T follicular helper cell (primary cell): ENCODE measurements around the gene ZFP36L2.

Experiments
- DNase-seq: peaks from one replicate; pipeline ENCODE4 v3.0.0-alpha.2; 2020; ENCODE audit warnings: low read depth

Gene ZFP36L2

DNA sequence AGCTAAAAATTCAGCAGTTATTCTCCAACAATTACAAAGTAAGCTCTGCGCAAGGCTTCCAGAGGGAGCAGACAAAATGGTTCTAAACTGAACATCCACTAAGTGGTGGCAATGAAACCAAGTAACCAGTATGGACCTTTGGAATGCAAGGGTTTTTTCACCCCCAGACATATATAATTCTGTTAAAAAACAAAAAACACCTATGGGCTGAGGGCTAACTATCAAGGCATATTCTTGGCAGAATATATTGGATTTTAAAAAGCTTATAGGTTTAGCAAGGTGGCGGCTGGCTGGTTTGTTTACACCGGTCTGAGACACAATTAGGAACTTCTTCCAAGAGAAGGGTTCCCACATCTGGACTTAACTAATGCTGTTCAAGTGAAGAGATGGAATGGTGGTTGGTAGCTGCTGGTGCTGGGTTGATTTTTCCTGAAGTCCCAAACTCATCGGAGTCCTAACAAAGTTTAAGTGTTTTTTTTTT, 2.8 kb downstream of the ZFP36L2 start:
- no peak for DNase-seq

DNA sequence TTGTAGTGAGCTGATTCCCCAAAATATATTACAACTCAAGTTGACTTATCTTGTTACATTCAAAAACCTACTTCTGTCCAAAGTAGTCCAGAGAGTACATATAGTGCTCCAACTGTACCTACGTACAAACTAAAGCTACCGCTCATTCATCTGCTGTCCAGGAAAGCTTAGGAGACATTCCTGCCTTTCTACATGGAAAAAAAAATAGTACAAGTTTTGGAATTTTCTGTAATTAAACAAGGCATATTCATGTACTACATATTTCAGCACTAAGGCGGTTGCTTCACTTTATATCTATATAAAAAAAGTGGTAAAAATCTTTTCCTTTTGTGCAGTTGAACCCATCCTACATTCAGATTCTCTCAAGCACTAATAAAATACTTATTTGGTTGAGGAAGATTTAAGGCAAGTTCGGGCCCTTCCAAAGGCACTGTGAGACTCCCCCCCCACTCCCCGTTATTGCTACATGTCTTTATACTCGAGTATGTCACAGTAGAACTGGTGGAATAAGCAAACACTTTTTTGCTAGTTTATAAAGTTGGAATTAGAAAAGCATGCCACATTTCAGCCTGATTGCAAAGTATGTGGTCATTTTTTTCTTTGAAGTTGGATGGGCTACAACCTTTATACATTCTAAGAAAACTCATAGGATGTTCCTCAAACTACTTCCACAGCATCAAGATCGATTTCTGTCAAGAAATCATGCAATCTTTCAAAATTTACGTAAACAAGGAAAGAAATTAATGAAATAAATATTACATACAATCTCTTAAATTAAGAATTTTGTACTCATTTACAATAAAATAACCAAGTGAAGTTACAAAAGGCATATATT, 3.7 kb downstream of the ZFP36L2 start:
- DNase-seq: no peak

DNA sequence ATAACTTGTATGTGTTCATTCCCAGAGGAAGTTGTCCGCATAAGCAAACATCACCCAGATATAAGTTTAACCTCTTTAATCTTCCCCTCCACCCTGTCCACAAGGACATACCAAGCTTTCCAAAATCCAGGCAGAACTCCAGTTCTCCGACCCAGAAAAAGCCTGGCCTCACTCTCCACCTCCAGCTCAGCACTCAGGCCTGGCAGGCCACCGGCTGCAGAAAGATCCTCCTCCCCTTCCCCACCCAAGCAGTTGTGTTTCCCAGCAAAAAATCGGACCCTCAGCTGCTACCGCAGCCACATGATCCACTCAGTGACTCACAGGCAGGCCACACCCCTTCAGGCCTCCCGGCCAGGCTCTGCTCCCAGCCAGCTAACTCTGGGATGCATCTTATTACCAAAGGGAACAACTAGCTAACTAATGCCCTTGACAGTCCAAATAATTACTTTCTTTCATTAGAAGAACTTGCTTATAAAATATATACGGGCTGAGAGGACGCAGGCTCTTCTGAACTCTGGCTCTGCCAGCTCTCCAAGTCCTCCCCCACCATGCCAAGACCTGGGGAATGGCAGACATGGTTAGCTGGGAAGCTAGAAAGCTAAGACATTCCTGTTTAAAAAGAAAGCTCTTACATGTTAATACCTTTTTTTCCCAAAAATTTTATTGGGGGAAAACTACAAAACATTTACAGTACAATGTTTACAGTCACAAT, 4.5 kb downstream of the ZFP36L2 start:
- DNase-seq: peak; percentile 45

DNA sequence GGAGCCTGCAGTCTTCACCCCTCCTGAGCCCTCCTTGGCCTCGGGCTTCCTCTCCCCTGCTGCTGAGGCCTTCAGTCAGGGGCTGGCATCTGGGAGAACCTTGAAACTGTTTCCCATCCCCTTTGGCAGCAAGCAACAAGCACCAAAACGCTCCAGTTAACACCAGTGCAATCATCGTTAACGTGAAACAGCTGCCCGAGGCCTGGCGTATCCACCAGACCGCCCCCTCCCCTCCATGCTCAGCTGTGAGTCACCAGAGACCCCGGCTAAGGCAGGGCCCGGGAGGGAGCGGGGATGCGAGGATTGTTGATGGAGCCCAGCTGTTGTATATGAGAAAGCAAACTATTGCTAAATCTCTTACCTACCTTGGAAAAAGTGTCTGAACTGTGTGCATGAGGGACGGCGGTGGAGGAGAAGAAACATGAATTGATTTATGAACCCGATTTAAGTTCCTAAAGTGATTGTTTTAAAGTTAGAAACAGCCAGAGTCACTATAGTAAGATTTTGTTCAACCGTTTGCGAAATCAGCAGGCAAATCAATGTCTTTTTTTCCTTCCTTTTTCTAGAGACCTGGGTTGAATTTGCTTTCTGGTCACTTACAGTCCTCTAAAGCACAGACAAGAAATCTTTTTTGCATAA, 5.2 kb downstream of the ZFP36L2 start:
- DNase-seq: peak; percentile 35

DNA sequence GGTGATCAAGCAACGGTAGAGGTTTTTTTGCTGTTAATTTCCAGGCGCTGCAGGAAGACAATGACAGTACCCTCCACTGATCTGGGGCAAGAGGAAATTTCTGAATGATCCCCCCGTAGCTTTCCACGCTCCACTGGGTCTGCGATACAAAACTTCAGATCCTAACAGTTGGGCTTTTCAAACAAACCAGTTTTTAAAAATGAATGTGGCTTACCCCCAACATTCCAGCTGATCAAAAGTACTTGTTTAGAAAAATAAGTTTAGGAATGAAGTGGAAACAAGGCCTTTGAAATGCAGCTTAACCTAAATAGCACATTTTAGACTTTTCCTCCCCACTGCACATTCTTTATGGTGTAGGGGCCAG, 5.7 kb downstream of the ZFP36L2 start:
- no peak for DNase-seq

DNA sequence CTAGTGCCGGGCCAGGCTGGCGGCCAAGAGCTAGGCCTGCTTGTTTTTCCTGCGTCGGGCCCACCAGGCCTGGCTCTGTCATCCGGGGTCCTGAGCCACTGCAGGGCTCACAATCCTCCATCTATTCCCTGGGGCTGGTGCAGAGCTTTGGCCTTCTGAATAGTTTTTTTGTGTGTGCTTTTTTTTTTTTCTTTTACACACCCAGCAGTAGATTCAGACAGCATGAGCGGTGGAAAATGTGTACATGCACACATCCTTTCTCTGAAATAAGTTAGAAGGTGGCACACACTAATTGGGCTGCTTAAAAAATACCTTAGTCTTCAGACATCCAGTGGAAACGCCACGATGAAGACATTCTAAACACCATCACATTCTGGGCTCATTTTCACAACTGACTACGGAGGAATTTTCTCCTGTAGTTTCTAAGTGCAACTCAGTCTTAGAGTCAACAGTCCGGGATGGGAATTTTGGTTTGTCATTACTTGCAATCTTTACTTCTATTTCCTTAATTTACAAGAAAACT, 6.1 kb downstream of the ZFP36L2 start:
- DNase-seq: no peak

DNA sequence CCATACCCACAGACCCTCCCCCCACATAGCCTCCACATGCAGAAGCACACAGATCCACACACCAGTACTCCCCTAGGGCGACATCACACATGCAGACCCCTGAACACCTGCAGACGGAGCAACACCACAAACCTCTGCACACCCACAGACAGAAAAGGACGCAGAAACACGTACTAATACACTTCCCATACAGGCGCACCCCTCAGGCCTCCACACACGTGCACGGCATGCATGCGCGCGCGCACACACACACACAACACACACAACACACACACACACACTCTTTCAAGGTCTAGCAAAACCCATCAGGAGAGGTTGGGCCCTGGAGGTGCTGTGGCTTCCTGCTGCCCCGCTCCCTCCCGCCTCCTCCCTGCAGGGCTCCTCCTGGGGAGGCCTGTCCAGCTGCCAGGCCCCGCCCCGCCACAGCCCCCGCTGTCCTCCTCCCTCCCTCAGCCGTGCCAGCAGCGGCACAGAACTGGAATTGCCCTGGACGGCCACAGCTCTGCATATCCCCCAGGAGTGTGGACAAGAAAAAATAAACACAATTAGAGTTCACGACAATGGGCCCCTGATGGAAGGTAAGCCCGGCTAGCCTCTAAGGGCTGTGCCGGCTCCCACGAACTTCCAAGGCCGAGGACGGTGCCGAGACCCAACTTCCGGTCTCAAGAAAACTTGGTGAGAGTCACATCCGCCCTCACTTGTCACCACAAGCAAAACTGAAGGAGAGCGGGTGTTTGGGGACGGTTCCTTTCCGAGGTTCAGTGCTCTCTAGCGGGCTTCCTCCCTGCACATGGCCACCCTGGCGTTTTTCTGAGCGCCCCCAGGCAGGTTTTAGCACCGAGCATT, 6.8 kb downstream of the ZFP36L2 start:
- DNase-seq: peak; percentile 68

DNA sequence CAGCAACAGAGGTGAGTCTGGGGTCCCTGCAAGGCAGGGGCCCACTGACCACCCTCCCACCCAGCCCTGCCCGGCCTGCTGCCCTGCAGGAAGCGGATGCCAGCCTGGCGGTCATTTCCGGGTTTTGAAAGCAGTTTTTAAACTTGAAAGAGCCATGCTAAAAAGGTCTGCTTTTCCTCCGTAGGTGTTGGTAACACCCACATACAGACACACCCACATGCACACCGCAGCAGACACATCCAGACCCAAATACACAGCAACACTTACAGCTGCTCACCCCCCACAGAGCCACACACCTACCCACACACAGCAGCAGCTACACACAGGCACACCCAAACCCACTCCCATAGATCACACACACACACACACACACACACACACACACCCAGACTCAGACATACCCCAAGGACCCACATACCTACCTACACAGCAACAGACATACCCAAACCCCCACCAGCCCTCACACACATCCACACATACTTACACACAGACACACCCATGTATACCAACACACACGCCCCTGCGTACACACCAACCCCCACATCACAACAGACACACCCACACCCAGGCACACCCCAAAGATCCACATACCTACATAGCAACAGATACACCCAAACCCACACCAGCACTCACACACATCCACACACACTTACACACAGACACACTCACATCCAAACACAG, 7.6 kb downstream of the ZFP36L2 start:
- peak; percentile 76 for DNase-seq

DNA sequence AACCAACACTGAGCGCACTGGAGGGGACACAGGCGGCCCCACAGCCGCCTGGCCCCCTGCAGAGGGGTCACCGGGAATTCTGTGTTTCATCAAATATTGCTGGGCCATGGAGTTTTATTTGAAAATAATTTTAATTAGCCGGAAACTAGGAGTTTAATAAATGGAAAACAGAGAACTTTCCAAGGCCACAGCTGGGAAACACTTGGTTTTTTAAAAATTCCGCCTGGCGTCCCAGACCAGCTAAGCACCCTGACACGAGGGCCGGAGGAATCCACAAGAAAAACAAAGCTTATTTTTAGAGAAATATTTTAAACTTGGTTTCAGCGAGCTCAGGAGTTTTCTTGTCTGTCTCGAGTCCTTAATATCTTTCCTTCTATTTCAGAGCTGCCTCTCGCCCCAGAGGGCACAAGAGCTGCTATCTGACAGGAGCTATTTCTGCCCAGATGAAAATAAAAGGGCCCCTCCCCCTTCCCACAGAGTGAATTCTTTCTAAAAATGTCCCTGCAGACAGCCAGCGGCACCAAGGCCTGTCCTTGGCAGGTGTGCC, 8.2 kb downstream of the ZFP36L2 start:
- DNase-seq: no peak

DNA sequence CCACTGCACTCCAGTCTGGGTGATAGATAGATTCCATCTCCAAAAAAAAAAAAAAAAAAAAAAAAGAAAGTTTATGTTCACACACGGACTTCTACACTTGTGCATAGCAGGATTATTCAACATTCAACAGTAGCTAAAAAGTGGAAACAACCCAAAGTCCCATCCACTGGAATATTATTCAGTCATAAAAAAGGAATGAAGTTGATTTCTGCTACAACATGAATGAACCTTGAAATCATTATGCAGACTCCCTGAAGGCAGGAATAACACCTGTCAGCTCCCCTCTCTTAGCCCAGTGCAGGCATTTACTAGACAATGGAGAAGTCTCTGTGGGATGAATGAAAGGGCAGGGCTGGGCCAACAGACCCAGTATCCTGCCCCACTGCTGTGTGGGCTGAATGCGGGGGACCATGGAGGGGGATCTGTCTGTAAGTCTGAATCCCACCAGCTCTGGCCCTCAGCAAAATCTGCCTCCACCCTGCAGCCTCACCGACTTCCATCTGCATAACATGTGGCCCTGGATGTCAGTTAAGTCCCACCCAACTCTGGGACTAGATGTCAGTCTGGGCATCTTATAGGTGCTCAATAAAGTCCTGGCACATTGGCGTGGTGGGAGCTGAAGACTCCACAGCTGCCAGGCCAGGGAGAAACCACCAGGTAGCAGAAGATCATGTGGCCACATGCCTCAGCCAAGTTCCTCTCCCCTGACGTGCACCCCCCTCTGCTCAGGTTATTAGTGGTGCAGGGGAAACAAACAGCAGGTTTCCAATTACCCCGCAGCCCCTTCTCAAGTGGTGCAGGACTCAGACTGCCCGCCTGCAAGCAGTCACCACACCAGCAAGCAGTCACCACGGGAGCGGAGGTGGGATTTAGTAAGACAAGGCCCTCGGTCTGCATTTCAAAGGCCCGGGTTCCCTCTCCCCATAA, 8.9 kb downstream of the ZFP36L2 start:
- no peak for DNase-seq

DNA sequence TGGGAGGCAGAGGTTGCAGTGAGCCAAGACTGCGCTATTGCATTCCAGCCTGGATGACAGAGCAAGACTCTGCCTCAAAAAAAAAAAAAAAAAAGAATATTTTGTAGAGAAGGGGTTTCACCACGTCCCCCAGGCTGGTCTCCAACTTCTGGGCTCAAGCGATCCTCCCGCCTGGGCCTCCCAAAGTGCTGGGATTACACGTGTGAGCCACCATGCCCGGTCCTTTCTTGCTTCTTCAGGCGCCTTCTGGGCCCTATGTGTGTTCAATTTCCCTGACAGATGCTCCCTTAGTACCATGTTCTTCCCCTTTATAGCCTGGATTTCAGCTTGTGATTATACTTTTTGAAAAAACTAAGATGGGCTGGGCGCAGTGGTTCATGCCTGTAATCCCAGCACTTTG, 9.8 kb downstream of the ZFP36L2 start:
- no peak for DNase-seq

DNA sequence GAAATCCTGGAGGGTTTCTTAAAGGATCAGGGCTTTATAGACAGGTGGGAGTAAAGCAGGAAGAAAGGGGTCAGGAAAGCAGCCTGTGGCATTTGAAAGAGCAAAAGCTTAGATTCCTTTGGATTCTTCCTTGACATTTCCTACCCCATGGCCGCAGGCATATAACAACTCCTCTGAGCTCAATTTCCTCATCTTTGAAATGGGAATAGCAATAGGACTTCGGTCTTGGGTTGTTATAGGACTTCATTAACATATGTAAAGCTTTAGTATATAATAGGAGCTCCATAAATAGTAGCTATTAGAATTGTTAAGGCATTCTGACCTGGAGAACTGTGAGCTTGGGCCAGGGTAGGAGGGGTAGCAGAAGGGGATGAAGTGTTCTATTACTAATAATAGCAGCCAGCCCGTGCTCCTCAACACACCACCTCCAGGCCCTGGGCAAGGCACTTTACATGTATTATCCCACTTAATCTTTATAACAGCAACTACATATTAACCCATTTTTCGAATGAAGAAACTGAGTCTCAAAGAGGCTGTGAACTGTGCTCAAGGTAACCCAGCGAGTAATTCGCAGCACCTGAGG, 10.6 kb downstream of the ZFP36L2 start:
- DNase-seq: no peak

DNA sequence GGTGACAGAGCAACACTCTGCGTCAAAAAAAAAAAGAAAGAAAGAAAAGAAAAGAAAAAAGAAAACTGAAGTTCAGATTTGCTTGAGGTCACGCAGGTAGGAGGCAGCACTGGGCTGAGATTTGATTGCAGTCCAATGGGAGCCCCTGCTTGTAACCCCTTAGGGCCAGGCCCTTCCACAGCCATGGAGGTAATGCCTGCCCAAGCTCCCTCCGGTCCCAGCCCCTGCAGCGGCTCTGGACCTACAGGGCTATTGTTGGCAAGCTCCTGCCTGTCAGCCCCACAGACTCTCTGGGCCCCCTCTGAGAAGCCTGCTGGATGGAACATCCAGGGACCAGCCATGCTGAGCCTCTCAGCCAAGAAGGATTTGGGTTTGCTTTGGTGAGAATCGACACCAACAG, 12.2 kb downstream of the ZFP36L2 start:
- no peak for DNase-seq

DNA sequence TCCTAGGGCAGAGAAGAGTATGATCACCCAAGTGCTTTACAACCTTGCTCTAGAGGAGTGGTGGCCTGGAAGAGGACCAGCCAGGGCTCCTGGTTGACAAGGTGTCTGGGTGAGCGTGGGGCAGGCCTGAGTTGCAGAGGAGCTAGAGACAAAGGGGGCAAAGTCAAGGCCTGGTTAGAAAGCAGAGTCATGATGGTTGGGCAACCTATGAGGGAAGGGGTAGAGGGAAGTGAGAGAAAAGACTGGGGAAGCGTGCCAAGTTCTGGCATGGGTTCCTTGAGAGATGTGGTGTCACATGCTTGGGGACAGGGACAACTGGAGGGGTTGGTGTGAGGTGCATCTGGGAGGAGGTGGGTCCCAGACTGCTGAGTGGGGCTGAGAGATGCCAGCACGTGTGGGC, 13.5 kb downstream of the ZFP36L2 start:
- no peak for DNase-seq

DNA sequence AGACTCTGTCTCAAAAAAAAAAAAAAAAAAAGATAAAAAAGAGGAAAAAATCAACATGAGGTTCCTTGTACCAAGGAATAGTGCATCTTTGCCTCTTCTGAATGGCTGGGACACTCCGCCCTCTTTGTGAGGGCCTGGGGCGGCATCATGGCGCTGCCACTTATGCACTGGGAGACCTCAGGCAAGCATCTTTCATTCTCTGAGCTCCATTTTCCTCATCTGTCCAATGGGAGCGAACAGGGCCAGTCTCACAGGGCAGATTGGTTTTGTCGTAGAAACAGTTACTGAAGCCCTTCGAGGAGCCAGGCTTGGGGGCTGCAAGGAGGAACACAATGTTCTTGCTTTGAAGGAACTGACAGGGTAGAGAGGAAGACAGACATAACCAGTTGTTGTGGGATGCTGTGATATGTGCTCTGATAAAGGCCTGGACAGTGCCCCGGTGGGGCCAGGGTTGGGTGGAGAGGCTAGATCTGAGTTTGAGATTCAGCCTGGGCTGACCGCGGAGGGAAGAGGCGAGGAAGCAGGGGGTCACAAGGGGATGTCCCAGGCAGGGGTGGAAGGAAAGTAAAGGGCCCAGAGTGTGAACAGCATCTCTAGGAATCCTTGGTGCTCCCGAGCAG, 14.1 kb downstream of the ZFP36L2 start:
- no peak for DNase-seq

DNA sequence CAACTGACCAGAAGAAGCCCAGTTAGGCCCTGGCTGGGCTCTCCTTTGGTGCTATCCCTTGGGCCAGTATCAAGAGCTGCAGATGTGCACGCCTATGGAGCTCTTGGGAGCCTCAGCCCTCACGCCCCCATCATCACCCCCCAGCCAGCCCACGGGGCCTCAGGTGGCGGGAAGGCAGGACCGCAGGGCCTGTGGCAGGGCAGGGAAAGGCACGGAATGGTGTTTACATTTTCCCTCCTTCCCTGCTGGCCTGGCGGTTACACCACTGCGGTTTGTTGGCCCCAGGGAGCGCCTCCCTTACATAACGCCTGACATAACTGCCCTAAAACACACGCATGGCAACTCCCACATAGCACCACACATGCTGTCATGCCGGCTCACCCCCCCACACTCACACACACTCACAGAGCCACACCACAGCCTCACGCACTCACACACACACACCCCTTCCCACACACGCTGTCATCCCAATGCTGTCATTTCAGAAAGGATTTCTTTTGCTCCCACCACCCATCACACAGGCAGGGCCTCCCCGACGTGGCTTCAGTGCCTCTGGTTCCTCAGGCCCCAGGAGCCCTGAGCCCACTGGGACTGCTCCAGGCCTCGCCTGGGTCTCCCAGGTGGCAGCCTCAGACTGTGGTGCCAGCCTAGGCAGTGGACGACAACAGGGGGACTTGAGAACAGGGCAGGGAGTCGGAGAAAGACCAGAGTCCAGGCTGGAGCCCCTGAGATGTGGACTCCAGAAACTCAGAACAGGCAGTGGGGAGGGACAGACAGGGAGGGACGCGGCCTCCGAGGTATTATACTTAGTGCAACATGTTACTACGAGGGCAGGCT, 15.7 kb downstream of the ZFP36L2 start:
- no peak for DNase-seq

DNA sequence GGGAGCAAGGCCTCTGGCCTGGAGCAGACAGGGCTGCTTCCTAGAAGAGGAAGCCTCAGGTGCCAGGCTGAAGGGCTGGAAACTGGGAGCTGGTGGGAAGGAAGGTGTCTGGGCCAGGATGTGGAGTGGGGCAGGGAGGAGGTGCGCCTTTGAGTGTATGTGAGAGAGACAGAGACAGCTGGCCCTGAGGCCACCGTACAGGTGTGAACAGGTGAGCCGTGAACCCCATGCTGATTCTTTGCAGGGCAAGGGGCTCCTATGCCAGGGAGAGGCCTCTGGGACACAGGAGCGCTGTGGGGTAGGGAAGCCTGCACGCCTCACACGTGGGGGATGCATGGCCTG, 16.3 kb downstream of the ZFP36L2 start:
- DNase-seq: no peak

DNA sequence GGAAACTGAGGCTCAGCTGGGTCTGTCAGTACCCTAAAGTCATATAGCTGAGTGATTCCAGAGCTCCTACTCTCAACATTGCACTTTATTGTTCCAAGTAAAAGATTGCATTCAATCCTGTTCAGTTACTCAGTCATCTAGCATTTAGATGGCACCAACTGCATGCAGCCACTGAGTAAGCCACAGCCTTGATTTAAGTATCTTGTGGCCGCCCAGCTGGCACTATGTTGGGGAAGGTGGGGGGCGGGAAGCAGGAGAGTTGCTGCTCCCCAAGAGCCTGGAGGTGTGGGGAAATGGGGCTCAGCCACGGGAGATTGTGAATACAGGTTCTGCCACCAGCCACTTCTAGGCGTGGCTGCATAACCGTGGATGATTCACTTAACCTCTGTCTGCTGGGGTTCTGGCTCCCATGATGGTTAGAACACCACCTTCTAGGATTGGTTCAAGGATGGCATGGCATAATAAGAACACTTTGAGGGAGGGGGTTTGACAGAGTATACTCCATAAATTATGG, 17.1 kb downstream of the ZFP36L2 start:
- DNase-seq: no peak
